Measurements from ENCODE around the gene OR2V2. TPM values are rescaled to one million over a fixed set of nuclear protein-coding genes. Genes with fewer than 3 reads are reported as not detected.

Gene OR2V2
- polyA plus RNA-seq, 2 of the 4 experiments (the other 2 are of a cell fraction), result not detected

DNA sequence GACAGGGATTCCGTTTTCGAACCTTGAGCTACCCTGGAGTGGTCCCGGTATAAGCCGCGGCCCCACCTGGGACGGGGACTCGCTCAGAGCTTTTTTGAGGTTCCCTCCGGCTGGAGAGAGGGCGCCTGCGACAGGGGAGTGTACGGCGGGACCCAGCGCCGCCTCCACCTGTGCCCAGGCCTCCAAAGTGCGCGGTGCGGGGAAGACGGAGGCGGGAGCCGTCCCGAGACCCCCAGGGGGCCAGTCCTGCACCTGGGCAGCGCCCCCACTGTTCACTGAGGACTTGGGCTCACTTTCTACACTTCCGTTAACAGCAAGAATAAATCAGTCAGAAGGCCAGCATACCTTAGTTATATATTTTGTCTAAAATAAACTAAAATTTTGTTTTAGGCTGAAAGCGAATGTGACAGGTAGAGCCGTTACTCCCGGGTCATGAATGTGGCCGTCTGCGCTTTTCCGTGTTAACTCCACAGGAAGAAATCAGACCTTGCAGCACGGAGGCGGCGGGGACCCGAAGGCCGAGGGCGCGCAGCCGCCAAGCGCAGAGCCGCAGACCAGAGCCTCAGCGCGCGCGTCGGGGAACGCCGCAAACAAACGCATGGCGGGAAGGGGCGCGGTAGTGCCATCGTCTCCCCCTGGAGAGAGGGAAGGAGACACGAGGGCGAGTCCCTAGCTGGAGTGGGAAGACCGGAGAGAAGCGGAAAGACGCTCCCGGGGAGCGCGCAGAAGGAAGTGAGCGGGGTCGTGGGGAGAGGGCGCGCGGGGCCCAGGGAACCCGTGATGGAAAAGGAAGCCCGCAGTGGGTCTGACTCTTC lies 43.5 kb downstream of the OR2V2 start:
- peak overlapping the region; percentile 96 for H3K27ac ChIP-seq
- CTCF ChIA-PET, result interaction anchor here (0.6 to 4.5 kb wide), 17 partner anchors 7 to 152 kb away, joined by 3 to 36 read pairs (median 4); partner anchors contain the start of gene TRIM7
- POLR2A ChIA-PET, result interaction anchor here (1.0 to 6.4 kb wide), 15 partner anchors 9 to 382 kb away, joined by 3 to 159 read pairs (median 4); partner anchors contain the start of genes RACK1, TRIM41 and TRIM7
- no peak for TF ChIP-seq JUN (IDR thresholded peaks at IDR 0.05)
- TF ChIP-seq HOXB13 (CRISPR knock-in tag; IDR thresholded peaks at IDR 0.05; ENCODE audit: low read depth), result no peak
- TF ChIP-seq HEYL (CRISPR knock-in tag; IDR thresholded peaks at IDR 0.05), result no peak
- no peak for TF ChIP-seq NPAS2 (CRISPR knock-in tag; IDR thresholded peaks at IDR 0.05; ENCODE audit: borderline replicate concordance)
- TF ChIP-seq FOSB (CRISPR knock-in tag; IDR thresholded peaks at IDR 0.05), result no peak
- no peak for TF ChIP-seq RARB (CRISPR knock-in tag; IDR thresholded peaks at IDR 0.05)
- TF ChIP-seq NFE2L2 (conservative IDR thresholded peaks at IDR 0.05; ENCODE audit: low read length), result no peak
- TF ChIP-seq RNF2 (IDR thresholded peaks at IDR 0.05; ENCODE audit: borderline replicate concordance, low read depth), result peak; percentile 52; the same call in 1 of the 2 replicates
- no peak for TF ChIP-seq EHF (CRISPR knock-in tag; IDR thresholded peaks at IDR 0.05)
- TF ChIP-seq, protein P1, sequence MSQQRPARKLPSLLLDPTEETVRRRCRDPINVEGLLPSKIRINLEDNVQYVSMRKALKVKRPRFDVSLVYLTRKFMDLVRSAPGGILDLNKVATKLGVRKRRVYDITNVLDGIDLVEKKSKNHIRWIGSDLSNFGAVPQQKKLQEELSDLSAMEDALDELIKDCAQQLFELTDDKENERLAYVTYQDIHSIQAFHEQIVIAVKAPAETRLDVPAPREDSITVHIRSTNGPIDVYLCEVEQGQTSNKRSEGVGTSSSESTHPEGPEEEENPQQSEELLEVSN (IDR thresholded peaks at IDR 0.05; ENCODE audit: borderline replicate concordance, low read depth), result peak; percentile 84
- 0 out of 2 replicates have a peak, but pooled peaks have one; percentile 55 for TF ChIP-seq HDAC2 (IDR thresholded peaks at IDR 0.05)
- TF ChIP-seq CBX2 (IDR thresholded peaks at IDR 0.05; ENCODE audit: borderline replicate concordance, low read depth), result no peak
- no peak for TF ChIP-seq SREBF2 (IDR thresholded peaks at IDR 0.05)
- no peak for TF ChIP-seq CHD2 (IDR thresholded peaks at IDR 0.05; ENCODE audit: low read length, partially characterized antibody)
- no peak for TF ChIP-seq RCOR1 (IDR thresholded peaks at IDR 0.05; ENCODE audit: low read depth, low read length)
- TF ChIP-seq KDM5A (IDR thresholded peaks at IDR 0.05), result no peak
- TF ChIP-seq, protein P2, sequence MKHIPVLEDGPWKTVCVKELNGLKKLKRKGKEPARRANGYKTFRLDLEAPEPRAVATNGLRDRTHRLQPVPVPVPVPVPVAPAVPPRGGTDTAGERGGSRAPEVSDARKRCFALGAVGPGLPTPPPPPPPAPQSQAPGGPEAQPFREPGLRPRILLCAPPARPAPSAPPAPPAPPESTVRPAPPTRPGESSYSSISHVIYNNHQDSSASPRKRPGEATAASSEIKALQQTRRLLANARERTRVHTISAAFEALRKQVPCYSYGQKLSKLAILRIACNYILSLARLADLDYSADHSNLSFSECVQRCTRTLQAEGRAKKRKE (CRISPR knock-in tag; IDR thresholded peaks at IDR 0.05; ENCODE audit: low read depth), result no peak
- TF ChIP-seq, protein P3, sequence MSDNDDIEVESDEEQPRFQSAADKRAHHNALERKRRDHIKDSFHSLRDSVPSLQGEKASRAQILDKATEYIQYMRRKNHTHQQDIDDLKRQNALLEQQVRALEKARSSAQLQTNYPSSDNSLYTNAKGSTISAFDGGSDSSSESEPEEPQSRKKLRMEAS (IDR thresholded peaks at IDR 0.05), result peak; percentile 69; the same call in 1 of the 2 replicates
- no peak for TF ChIP-seq ZNF302 (CRISPR knock-in tag; IDR thresholded peaks at IDR 0.05)
- no peak for TF ChIP-seq JUNB (IDR thresholded peaks at IDR 0.05)
- TF ChIP-seq POLR2A (IDR thresholded peaks at IDR 0.05; ENCODE audit: low read length), result peak; percentile 30
- TF ChIP-seq MAZ (IDR thresholded peaks at IDR 0.05; ENCODE audit: borderline replicate concordance, low read depth, low read length), result no peak
- TF ChIP-seq, protein P4, sequence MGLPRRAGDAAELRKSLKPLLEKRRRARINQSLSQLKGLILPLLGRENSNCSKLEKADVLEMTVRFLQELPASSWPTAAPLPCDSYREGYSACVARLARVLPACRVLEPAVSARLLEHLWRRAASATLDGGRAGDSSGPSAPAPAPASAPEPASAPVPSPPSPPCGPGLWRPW (IDR thresholded peaks at IDR 0.05), result no peak
- TF ChIP-seq MYC (IDR thresholded peaks at IDR 0.05; ENCODE audit: borderline replicate concordance, low read length), result no peak
- no peak for TF ChIP-seq ZC3H11A (IDR thresholded peaks at IDR 0.05)
- no peak for TF ChIP-seq FOSL2 (IDR thresholded peaks at IDR 0.05)
- no peak for TF ChIP-seq FOSL2 (CRISPR knock-in tag; IDR thresholded peaks at IDR 0.05)
- TF ChIP-seq KDM1A (IDR thresholded peaks at IDR 0.05; ENCODE audit: low read depth), result no peak
- TF ChIP-seq, protein P5, sequence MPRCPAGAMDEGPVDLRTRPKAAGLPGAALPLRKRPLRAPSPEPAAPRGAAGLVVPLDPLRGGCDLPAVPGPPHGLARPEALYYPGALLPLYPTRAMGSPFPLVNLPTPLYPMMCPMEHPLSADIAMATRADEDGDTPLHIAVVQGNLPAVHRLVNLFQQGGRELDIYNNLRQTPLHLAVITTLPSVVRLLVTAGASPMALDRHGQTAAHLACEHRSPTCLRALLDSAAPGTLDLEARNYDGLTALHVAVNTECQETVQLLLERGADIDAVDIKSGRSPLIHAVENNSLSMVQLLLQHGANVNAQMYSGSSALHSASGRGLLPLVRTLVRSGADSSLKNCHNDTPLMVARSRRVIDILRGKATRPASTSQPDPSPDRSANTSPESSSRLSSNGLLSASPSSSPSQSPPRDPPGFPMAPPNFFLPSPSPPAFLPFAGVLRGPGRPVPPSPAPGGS (IDR thresholded peaks at IDR 0.05), result no peak
- no peak for TF ChIP-seq TP53 (CRISPR knock-in tag; IDR thresholded peaks at IDR 0.05)
- no peak for TF ChIP-seq EHMT2 (IDR thresholded peaks at IDR 0.05; ENCODE audit: low read depth)
- no peak for TF ChIP-seq ESRRA (IDR thresholded peaks at IDR 0.05; ENCODE audit: borderline replicate concordance, low read length)
- TF ChIP-seq PHF8 (IDR thresholded peaks at IDR 0.05; ENCODE audit: borderline replicate concordance, low read depth), result no peak; the same call in 1 of the 2 replicates
- no peak for TF ChIP-seq CEBPB (IDR thresholded peaks at IDR 0.05)
- TF ChIP-seq BHLHE40 (IDR thresholded peaks at IDR 0.05; ENCODE audit: low read depth, low read length), result no peak
- no peak for TF ChIP-seq MAFK (IDR thresholded peaks at IDR 0.05; ENCODE audit: partially characterized antibody)
- TF ChIP-seq, protein P6, sequence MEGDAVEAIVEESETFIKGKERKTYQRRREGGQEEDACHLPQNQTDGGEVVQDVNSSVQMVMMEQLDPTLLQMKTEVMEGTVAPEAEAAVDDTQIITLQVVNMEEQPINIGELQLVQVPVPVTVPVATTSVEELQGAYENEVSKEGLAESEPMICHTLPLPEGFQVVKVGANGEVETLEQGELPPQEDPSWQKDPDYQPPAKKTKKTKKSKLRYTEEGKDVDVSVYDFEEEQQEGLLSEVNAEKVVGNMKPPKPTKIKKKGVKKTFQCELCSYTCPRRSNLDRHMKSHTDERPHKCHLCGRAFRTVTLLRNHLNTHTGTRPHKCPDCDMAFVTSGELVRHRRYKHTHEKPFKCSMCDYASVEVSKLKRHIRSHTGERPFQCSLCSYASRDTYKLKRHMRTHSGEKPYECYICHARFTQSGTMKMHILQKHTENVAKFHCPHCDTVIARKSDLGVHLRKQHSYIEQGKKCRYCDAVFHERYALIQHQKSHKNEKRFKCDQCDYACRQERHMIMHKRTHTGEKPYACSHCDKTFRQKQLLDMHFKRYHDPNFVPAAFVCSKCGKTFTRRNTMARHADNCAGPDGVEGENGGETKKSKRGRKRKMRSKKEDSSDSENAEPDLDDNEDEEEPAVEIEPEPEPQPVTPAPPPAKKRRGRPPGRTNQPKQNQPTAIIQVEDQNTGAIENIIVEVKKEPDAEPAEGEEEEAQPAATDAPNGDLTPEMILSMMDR (IDR thresholded peaks at IDR 0.05), result peak; percentile 47; the same call in 2 of the 3 replicates
- no peak for TF ChIP-seq TFCP2L1 (CRISPR knock-in tag; IDR thresholded peaks at IDR 0.05)
- no peak for TF ChIP-seq SMC3 (IDR thresholded peaks at IDR 0.05)

More for the DNA sequence above, 43.5 kb downstream of the OR2V2 start:
- FAIRE-seq, result no peak
- H3K9me3 ChIP-seq, result no peaks in the 10 kb centered on the region
- peak overlapping the region; percentile 82 for H3K4me3 ChIP-seq
- ATAC-seq, result peak; percentile 7 to 11
- WGBS (ENCODE audit: missing lambda C conversion rate), result under 1% methylated on average over 36 of the region's 66 CpGs
- peak in 1 of 2 experiments; percentile 66 for DNase-seq (ENCODE audit: low read depth in 1 of 2, low spot score in 1 of 2)
- peak overlapping the region; percentile 99 for H3K4me2 ChIP-seq
- peaks cover 16% of the 10 kb centered on the region for H3K4me1 ChIP-seq
